GM18873 (cell line): ENCODE measurements around the gene HES2.
"Not testable (repeated sequence)": the region's sequence is repeated elsewhere in the genome, so short reads cannot be mapped to it uniquely, and the experiment has no call there.

Source experiments
- ATAC-seq: cut with Tn5 transposase; IDR thresholded peaks from one replicate; pipeline ENCODE4 v1.9.1; 2021; ENCODE audit warnings: mild to moderate bottlenecking, moderate library complexity, moderate number of reproducible peaks; ENCODE audit not compliant: unreplicated experiment, low FRiP score

HES2 gene

GRCh38 chr1:6437012-6437700 lies 17.4 kb upstream of the HES2 start:
- ATAC-seq, result not testable (repeated sequence)

GRCh38 chr1:6436277-6436676 lies 16.6 kb upstream of the HES2 start:
- ATAC-seq, result not testable (repeated sequence)

- no peak for ATAC-seq
Observed at GRCh38 chr1:6435547-6435946, 15.8 kb upstream of the HES2 start.

GRCh38 chr1:6435129-6435528 lies 15.4 kb upstream of the HES2 start:
- ATAC-seq, result no peak

GRCh38 chr1:6434186-6434585 lies 14.5 kb upstream of the HES2 start:
- no peak for ATAC-seq

GRCh38 chr1:6431645-6432579 lies 12.2 kb upstream of the HES2 start:
- ATAC-seq, result not testable (repeated sequence)

GRCh38 chr1:6429660-6430411 lies 10.1 kb upstream of the HES2 start:
- ATAC-seq, result not testable (repeated sequence)

GRCh38 chr1:6428453-6428852 lies 8.7 kb upstream of the HES2 start:
- not testable (repeated sequence) for ATAC-seq

GRCh38 chr1:6427441-6428390 lies 8.0 kb upstream of the HES2 start:
- ATAC-seq, result no peak

- no peak for ATAC-seq
Observed at GRCh38 chr1:6426972-6427350, 7.2 kb upstream of the HES2 start.

GRCh38 chr1:6426277-6426971 lies 6.7 kb upstream of the HES2 start:
- ATAC-seq, result no peak

GRCh38 chr1:6425658-6426057 lies 5.9 kb upstream of the HES2 start:
- ATAC-seq, result no peak

- no peak for ATAC-seq
Observed at GRCh38 chr1:6424619-6425593, 5.2 kb upstream of the HES2 start, which contains the start of gene ESPN. Gene ESPN, plus strand, starts transcription at chr1:6424776. Its CDS starts 180 bp downstream, at chr1:6424956.

- ATAC-seq, result no peak
Observed at GRCh38 chr1:6424000-6424565, 4.4 kb upstream of the HES2 start.

GRCh38 chr1:6423321-6423999 lies 3.7 kb upstream of the HES2 start:
- ATAC-seq, result no peak

GRCh38 chr1:6421266-6421665 lies 1.5 kb upstream of the HES2 start:
- ATAC-seq, result no peak

- no peak for ATAC-seq
Observed at GRCh38 chr1:6420454-6421042, 829 bp upstream of the HES2 start.
